Spleen (tissue), 7 donors: ENCODE measurements around the gene MAP2K5.

Experiments
- CTCF ChIP-seq, 11 experiments: fragments of 200-600 bp in 7 of 11; fragments of 450-650 bp in 4 of 11; sonication (generic) in 4 of 11; IDR thresholded peaks in 8 of 11; conservative IDR thresholded peaks in 3 of 11; 1 replicate in 7 of 11; 2 replicates in 4 of 11; pipeline versions ENCODE4 v1.4.0 to v1.8.0; 2016 to 2021; ENCODE audit warnings: antibody characterized with exemption in 11 of 11, inconsistent platforms in 4 of 11, mild to moderate bottlenecking in 1 of 11
- POLR2A ChIP-seq, 3 donors: fragments of 450-650 bp; IDR thresholded peaks; one replicate each; pipeline ENCODE4 v1.5.1; 2017; ENCODE audit warnings: antibody characterized with exemption in 3 of 3, mild to moderate bottlenecking in 1 of 3
- POLR2AphosphoS5 ChIP-seq, 3 donors: sonication (generic); formaldehyde crosslinking; IDR thresholded peaks; one replicate each; pipeline ENCODE4 v1.5.1; 2017; ENCODE audit warnings: antibody characterized with exemption in 3 of 3
- donor health status: DM: no; HTN: no; CAD: no; lungs with moderate emphysema.
- donor health status: DM: no; HTN: no; CAD: no.
- donor health status: DM: no; HTN: no; CAD: no.

- TF ChIP-seq POLR2A (IDR thresholded peaks at IDR 0.05) (no peak), CTCF (IDR thresholded peaks at IDR 0.05 in 8 of 11, conservative IDR thresholded peaks at IDR 0.05 in 3 of 11) (no peak), POLR2AphosphoS5 (IDR thresholded peaks at IDR 0.05) (no peak)
These were observed 4.6 kb downstream of the MAP2K5 start for GRCh38 chr15:67547064-67547463.
